GM18519 (cell line): ENCODE data around the gene TJP1.
"Not testable (repeated sequence)": the region's sequence is repeated elsewhere in the genome, so short reads cannot be mapped to it uniquely, and the experiment has no call there.

ENCODE experiments used
- ATAC-seq: cut with Tn5 transposase; IDR thresholded peaks from one replicate; pipeline ENCODE4 v1.9.1; 2021; ENCODE audit warnings: mild to moderate bottlenecking, moderate library complexity; ENCODE audit not compliant: unreplicated experiment, low FRiP score

The TJP1 gene

GRCh38 chr15:29802411-29802810 is 19.9 kb downstream of the TJP1 start:
- ATAC-seq: no peak

DNA sequence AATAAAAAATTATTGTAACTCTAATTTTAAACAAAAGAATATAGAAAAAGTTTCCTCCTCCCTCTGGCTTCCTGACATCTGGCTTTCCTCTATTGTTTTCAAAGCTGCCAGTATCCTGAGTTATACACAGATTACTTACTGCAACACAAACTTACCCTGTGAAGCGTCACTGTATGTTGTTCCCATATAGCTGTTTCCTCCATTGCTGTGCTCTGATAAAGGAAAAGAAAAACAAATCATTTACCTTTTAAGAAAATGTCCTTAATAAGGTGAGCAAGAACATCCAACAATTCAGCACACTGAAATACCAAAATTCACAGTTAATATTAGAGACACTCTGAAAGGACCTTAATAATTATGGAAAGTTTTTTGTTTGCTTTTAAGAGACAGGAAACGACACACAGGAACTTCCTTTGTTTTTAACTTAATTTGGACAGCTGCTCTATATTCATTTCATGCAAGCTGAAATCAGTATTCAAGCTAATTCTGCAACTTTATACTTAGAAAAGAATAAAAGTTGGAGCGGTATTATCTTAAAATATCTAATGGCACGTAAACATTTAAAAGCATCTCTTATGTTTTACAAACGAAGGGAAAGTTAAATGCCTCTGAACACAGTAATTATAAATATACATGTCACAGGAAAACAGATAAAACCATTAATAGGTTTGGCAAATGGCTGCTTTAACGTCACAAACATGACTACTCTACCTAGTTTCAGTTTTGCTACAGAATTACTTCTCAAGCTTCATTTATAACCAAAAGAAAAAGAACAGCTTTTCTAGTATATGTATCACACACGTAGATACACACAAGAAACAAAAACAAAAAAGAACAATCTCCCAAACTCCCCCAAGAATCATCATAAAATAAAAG is 21.5 kb downstream of the TJP1 start:
- no peak for ATAC-seq

DNA sequence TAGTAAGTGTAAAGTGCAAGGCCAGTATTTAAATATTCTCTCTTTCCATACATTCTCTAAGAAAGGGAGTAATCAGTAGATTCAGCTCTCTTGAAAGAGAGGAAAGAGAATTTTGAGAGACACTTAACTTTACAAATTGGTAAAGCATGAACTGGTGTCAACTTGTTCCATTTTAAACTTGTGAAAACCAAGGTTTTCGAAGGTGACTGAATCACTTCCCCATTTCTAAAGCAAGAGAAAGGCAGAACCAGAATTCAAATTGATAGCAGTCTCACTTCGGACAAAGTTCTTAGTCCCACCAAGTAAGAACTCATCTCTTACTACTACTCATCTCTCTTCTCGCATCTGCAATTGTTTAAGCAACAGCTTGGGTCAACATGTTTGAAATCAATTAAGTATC is 22.4 kb downstream of the TJP1 start:
- no peak for ATAC-seq

DNA sequence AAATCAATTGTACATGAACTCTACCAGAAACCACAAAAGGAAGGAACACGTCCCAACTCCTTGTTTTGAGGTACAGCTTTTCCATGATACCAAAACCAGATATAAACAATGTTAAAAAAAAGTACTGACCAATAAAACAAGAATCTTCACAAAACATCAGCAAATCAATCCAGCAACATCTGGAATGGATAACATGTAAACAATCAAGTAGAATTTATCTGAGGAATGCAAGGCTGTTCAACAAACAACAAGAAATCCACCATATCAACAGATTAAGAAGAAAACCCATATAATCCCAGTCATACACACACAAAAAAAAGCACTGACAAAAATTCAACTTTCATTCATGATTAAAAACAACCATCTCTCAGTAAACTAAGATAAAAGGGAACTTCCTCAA is 26.7 kb downstream of the TJP1 start:
- no peak for ATAC-seq

GRCh38 chr15:29792426-29793159 is 29.7 kb downstream of the TJP1 start:
- no peak for ATAC-seq

DNA sequence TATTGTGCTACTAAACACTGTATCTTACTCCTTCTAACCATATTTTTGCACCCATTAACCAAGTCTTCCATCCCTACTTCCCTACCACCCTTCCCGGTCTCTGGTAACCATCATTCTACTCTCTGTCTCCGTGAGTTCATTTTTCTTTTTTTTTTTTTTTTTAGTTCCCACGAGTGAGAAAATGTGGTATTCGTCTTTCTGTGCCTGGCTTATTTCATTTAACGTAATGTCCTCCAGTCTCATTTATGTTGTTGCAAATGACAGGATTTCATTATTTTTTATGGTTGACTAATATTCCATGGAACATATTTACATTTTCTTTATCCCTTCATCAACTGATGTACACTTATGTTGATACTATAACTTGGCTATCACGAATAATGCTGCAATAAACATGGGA is 31.7 kb downstream of the TJP1 start:
- no peak for ATAC-seq

GRCh38 chr15:29789871-29790270 is 32.4 kb downstream of the TJP1 start:
- no peak for ATAC-seq

DNA sequence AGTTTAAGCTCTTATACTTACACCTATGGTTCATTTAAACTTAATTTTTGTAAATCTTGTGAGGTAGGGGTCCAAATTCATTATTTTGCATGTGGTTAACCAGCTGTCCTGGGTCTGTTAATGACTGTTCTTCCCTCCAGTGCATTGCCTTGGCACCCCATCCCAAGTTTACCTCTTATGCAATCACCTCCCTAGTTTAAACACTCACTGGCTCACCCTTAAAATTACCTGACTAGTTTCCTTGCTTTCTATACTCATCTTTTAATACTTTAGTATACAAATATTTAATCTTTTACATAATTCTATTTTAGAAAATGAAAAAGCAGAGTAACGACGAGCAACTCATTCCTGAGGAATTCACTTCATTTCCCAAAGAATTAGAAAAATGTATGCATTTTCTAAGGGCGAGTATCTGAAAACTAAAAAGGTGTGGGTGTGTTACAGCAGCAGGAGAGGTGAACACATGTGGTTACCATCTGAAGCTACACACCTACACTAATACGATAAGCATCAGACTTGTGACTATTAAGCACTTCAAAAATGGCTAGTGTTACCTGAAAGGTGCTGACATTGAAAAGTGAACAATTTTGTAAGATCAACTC is 33.7 kb downstream of the TJP1 start:
- no peak for ATAC-seq

GRCh38 chr15:29787767-29788166 is 34.5 kb downstream of the TJP1 start:
- no peak for ATAC-seq

DNA sequence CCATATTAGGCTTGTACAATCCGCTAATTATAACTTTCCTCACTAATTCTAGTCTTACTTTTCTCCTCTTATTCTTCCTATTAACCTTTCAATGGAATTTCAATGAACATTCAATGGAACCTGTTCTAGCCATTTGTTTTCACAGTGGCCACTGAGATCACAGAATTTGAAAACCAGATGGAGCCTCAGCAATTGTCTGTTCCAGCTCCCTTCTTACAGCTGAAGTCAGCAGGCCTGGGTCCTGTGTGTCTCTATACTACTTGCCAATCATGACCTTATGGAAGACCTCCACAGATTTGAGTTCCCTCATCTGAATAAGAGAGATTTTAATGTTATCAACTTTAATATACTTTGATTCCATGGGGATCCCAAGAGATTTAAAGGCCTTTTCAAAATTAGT is 36.6 kb downstream of the TJP1 start:
- no peak for ATAC-seq

GRCh38 chr15:29785136-29785535 is 37.1 kb downstream of the TJP1 start:
- ATAC-seq: no peak

- no peak for ATAC-seq
Observed at GRCh38 chr15:29784413-29784812, 37.9 kb downstream of the TJP1 start.

- ATAC-seq: not testable (repeated sequence)
Observed at GRCh38 chr15:29782816-29783215, 39.5 kb downstream of the TJP1 start.

DNA sequence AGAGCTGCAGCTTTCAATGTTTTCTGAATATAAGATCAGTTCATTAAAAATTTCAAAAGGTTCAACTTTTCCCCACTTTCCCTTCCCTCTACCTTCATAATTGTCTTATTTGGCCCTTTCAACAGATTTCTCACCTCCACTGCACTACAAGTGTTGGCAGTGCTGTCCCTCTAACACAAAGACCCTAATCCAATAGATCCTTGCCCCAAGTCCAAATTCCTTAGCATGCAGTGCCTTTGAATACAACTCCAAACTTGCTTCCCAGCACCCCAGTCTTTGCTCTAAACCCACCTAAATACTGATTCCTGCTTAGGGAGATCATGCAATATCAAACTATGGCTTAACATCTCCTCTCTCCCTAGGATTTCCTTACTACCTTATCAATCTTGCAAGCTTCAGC is 43.9 kb downstream of the TJP1 start:
- ATAC-seq: no peak

- no peak for ATAC-seq
Observed at GRCh38 chr15:29776859-29777258, 45.4 kb downstream of the TJP1 start.

- ATAC-seq: no peak
Observed at GRCh38 chr15:29774900-29775299, 47.4 kb downstream of the TJP1 start.

GRCh38 chr15:29773816-29774215 is 48.5 kb downstream of the TJP1 start:
- no peak for ATAC-seq

DNA sequence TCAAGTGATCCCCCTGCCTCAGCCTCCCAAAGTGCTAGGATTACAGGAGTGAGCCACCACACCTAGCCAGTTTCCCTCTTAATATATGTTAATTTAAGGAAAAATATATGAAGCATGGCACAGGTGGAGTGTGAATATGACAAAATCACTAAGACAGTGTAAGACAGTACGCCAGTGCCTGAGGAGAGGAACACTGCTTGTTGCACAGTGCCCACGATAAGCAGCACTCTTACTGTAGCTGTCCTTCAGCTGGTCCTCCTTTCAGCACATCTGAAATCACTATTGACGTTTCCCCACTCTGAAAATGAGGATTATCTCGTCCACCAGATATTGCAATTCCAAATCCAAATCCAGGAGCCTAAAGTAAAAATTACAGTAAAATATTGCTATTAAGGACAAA is 49.3 kb downstream of the TJP1 start:
- no peak for ATAC-seq

- ATAC-seq: no peak
Observed at GRCh38 chr15:29770796-29771195, 51.5 kb downstream of the TJP1 start.

GRCh38 chr15:29765898-29766527 is 56.3 kb downstream of the TJP1 start:
- no peak for ATAC-seq

DNA sequence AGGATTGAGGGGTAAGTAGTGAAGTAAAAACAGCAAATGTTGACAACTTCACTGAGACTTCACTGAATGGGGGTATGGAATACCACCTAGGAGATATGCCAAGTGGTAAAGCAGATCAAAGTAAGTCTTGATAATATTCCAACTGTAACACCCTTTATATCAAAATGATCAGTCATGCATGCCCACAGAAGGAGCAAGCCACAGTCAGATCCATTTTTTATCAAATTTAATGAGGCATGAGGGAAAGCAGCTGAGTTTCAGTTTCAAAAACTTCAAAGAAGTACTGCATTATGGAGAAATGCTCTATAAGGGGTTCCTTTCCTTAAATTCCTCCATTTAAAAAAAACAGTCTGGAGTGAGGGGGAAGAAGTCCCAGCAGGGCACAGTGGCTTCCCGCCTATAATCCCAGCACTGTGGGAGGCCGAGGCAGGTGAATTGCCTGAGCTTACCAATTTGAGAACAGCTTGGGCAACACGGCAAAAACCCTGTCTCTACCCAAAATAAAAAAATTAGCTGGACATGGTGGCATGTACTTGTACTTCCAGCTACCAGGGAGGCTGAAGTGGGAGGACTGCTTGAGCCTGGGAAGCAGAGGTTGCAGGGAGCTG is 56.9 kb downstream of the TJP1 start:
- no peak for ATAC-seq
